Upper lobe of left lung (tissue), 6 donors: ENCODE results near the gene SPEM3. TPM values are rescaled to one million over a fixed set of nuclear protein-coding genes. Genes with fewer than 3 reads are reported as not detected.

Source experiments
- ATAC-seq, 2 donors: fragments of 200-7000 bp; cut with Tn5 transposase; one replicate each; pipeline ENCODE4 v1.9.1; 2022; ENCODE audit warnings: mild to moderate bottlenecking in 2 of 2, moderate library complexity in 2 of 2; ENCODE audit not compliant: low FRiP score in 2 of 2
- DNase-seq, 2 donors: peaks; one replicate each; pipeline ENCODE4 v3.0.0-alpha.2; 2019 to 2020
- H3K27ac ChIP-seq, 4 donors: fragments of 200-600 bp; sonication (generic); one replicate each; pipeline ENCODE4 v1.5.1; 2016 to 2019
- H3K27me3 ChIP-seq, 4 donors: fragments of 200-600 bp; sonication (generic); one replicate each; pipeline ENCODE4 v1.5.1; 2017 to 2019
- H3K36me3 ChIP-seq, 4 donors: fragments of 200-600 bp; sonication (generic); one replicate each; pipeline ENCODE4 v1.5.1; 2016 to 2019
- H3K4me1 ChIP-seq, 4 donors: fragments of 200-600 bp; sonication (generic); one replicate each; pipeline ENCODE4 v1.5.1; 2018 to 2019
- H3K4me3 ChIP-seq, 4 donors: fragments of 200-600 bp; sonication (generic); one replicate each; pipeline ENCODE4 v1.5.1; 2017 to 2019; ENCODE audit warnings: mild to moderate bottlenecking in 2 of 4, moderate library complexity in 1 of 4
- H3K9me3 ChIP-seq, 4 donors: fragments of 200-600 bp; sonication (generic); one replicate each; pipeline ENCODE4 v1.5.1; 2018 to 2019
- EP300 ChIP-seq, 4 donors: sonication (generic); formaldehyde crosslinking; IDR thresholded peaks; one replicate each; pipeline ENCODE4 v1.5.1; 2017; ENCODE audit warnings: antibody characterized with exemption in 4 of 4, control low read depth in 2 of 4
- POLR2A ChIP-seq, 4 donors: fragments of 450-650 bp; IDR thresholded peaks; one replicate each; pipeline ENCODE4 v1.5.1; 2016 to 2017; ENCODE audit warnings: antibody characterized with exemption in 4 of 4, mild to moderate bottlenecking in 2 of 4
- POLR2AphosphoS5 ChIP-seq, 2 donors: sonication (generic); formaldehyde crosslinking; IDR thresholded peaks; one replicate each; pipeline ENCODE4 v1.5.1; 2017; ENCODE audit warnings: antibody characterized with exemption in 2 of 2
- WGBS, 2 donors: methylation state at CpG; one replicate each; pipeline ENCODE4 v1.1.5; 2017 to 2018; 5-methylcytosine and 5-hydroxymethylcytosine counted together
- total RNA-seq, 6 donors: library from RNA; depleted of rRNA in 4 of 6; stranded (reverse); fragments of >200 nt in 4 of 6; gene quantifications; one replicate each; pipeline versions ENCODE4 v1.1.0 to v1.2.1, GENCODE V29; 2016 to 2021
- TF ChIP-seq, protein P1 (sequence below), 6 experiments: fragments of 450-650 bp in 4 of 6; fragments of 200-600 bp in 2 of 6; sonication (generic) in 2 of 6; IDR thresholded peaks; one replicate each; pipeline ENCODE4 v1.5.1; 2016 to 2019; ENCODE audit warnings: antibody characterized with exemption in 6 of 6
- donor health status: DM: no; HTN: no; CAD: no; lungs with moderate emphysema.
- donor health status: DM: no; HTN: yes; CAD: no; lungs with severe emphysema.

SPEM3 gene
- total RNA-seq, 6 donors from 2014 or later = not detected

GRCh38 chr17:7476494-7476893 is 47.8 kb downstream of the SPEM3 start:
- H3K36me3 ChIP-seq = no peaks in the 10 kb centered on the region
- TF ChIP-seq POLR2A (IDR thresholded peaks at IDR 0.05) = no peak
- TF ChIP-seq, protein P1, sequence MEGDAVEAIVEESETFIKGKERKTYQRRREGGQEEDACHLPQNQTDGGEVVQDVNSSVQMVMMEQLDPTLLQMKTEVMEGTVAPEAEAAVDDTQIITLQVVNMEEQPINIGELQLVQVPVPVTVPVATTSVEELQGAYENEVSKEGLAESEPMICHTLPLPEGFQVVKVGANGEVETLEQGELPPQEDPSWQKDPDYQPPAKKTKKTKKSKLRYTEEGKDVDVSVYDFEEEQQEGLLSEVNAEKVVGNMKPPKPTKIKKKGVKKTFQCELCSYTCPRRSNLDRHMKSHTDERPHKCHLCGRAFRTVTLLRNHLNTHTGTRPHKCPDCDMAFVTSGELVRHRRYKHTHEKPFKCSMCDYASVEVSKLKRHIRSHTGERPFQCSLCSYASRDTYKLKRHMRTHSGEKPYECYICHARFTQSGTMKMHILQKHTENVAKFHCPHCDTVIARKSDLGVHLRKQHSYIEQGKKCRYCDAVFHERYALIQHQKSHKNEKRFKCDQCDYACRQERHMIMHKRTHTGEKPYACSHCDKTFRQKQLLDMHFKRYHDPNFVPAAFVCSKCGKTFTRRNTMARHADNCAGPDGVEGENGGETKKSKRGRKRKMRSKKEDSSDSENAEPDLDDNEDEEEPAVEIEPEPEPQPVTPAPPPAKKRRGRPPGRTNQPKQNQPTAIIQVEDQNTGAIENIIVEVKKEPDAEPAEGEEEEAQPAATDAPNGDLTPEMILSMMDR (IDR thresholded peaks at IDR 0.05) = no peak
- TF ChIP-seq EP300 (IDR thresholded peaks at IDR 0.05) = no peak
- no peak for TF ChIP-seq POLR2AphosphoS5 (IDR thresholded peaks at IDR 0.05)
- H3K4me1 ChIP-seq = peaks cover 39 to 75% (median 49%) of the 10 kb centered on the region in 4 donors
- no peaks in the 10 kb centered on the region for H3K9me3 ChIP-seq
- DNase-seq = no peak
- no peak for ATAC-seq
- H3K27ac ChIP-seq = peak overlapping the region; percentile 97 to 99 (median 98)
- H3K4me3 ChIP-seq = no peak overlapping the region
- no peaks in the 10 kb centered on the region for H3K27me3 ChIP-seq
- WGBS, 2 donors = 39 to 46% methylated on average over 3 of the region's 3 CpGs

DNA sequence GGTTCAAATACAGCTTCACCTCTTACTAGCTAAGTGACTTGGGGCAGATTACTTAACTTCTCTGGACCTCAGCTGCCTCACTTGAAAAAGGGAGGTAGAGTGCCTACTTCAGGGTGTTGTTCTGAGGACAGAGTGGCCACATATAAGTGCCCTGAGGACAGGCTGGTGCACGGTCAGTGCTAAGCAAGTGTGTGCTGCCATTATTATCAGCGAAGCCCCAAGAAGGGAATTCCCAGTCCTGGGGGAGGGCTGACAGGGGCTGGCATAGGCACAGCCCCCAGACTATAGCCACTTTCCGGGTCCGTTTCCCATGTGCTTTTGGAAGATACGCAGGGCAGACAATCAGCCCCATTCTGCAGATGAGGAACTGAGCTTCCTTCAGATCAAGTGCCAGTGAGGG is 48.3 kb downstream of the SPEM3 start:
- Histone ChIP-seq H3K4me1 (peaks cover 39 to 70% (median 45%) of the 10 kb centered on the region in 4 donors), H3K4me3 (peak overlapping the region in 2 of 4 donors; percentile 88 to 94), H3K36me3 (no peaks in the 10 kb centered on the region), H3K27me3 (no peaks in the 10 kb centered on the region), H3K9me3 (no peaks in the 10 kb centered on the region), H3K27ac (peak overlapping the region; percentile 97 to 99 (median 98))
- DNase-seq = no peak
- ATAC-seq = peak in 1 of 2 donors; percentile 3
- TF ChIP-seq POLR2A (IDR thresholded peaks at IDR 0.05) (no peak), POLR2AphosphoS5 (IDR thresholded peaks at IDR 0.05) (no peak), EP300 (IDR thresholded peaks at IDR 0.05) (no peak)
- TF ChIP-seq, protein P1 (IDR thresholded peaks at IDR 0.05) = no peak
- whole genome bisulfite sequencing, 2 donors = 68 to 92% methylated on average over 2 to 5 of the region's 5 CpGs

DNA sequence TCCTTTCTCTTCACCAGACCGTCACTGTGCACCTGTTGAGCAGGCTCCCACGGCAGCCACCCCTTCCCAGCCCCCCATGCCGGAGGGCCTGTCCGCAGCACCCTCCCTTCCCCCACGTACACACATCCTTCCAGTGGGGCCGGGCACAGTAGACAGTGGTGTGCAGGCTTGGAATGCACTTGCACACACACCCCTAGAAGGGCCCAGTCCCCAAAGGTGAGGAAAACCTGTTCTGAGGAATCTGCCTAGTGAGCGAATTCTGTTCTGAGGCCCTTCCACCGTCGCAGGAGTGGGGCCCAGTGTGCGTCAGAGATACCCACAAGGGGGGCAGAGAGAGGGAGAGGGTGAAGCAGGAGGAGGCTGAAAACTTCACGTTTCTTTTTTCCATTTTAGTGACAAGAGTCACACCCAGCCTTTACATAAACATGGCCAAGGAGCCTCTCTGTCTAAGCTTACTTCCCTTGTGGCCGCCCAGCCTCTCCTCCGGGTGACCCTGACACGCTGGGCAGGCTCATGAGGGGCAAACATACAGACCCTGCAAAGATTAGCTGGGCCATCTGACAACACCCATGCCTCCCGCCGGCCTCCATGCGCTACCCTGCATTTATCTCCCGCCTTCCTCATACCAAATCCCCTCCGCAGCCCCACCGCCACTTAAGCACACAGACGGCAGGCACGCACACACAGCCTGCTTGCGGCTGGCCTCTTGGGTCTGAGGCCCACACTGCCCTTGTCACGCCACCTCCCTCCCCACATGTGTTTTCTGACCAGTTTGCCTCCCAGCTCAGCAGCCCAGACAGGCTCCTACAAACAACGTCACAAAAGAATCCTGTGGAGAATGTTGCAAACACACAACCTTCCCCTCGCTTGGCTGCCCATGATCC is 49.0 kb downstream of the SPEM3 start:
- Histone ChIP-seq H3K27ac (peak overlapping the region; percentile 97 to 99 (median 98)), H3K36me3 (no peaks in the 10 kb centered on the region), H3K4me3 (peak overlapping the region; percentile 62 to 94 (median 86)), H3K4me1 (peaks cover 39 to 65% (median 42%) of the 10 kb centered on the region in 4 donors), H3K27me3 (no peaks in the 10 kb centered on the region), H3K9me3 (no peaks in the 10 kb centered on the region)
- TF ChIP-seq, protein P1 (IDR thresholded peaks at IDR 0.05) = peak in 1 of 6 experiments; percentile 3
- TF ChIP-seq EP300 (IDR thresholded peaks at IDR 0.05) (no peak), POLR2A (IDR thresholded peaks at IDR 0.05) (peak in 2 of 4 donors; percentile 20 to 65), POLR2AphosphoS5 (IDR thresholded peaks at IDR 0.05) (peak in 1 of 2 donors; percentile 7)
- DNase-seq (peak; percentile 54 to 64), ATAC-seq (peak; percentile 38 to 81)
- 10 to 20% methylated on average over 25 to 26 of the region's 26 CpGs for WGBS, 2 donors

- peaks cover 39 to 67% (median 49%) of the 10 kb centered on the region in 4 donors for H3K4me1 ChIP-seq
- H3K4me3 ChIP-seq = peak overlapping the region; percentile 62 to 94 (median 86)
- no peaks in the 10 kb centered on the region for H3K9me3 ChIP-seq
- H3K27ac ChIP-seq = peak overlapping the region; percentile 97 to 99 (median 98)
- no peaks in the 10 kb centered on the region for H3K36me3 ChIP-seq
- TF ChIP-seq, protein P1 (IDR thresholded peaks at IDR 0.05) = peak in 1 of 6 experiments; percentile 7
- TF ChIP-seq EP300 (IDR thresholded peaks at IDR 0.05) = no peak
- ATAC-seq (peak; percentile 2 to 42), DNase-seq (peak; percentile 61 to 91)
- H3K27me3 ChIP-seq = no peaks in the 10 kb centered on the region
- 18 to 34% methylated on average over 18 to 32 of the region's 40 CpGs for WGBS, 2 donors
Measured at GRCh38 chr17:7478276-7479212, 49.9 kb downstream of the SPEM3 start.
